BLaER1 (cell line): ENCODE results near the gene SLC8A1.
"Not testable (repeated sequence)": the region's sequence is repeated elsewhere in the genome, so short reads cannot be mapped to it uniquely, and the experiment has no call there.

Source experiments
- H3K27ac ChIP-seq: shearing (Covaris generic); formaldehyde crosslinking; 2 replicates; pipeline ENCODE4 v1.8.1; 2022
- H3K27me3 ChIP-seq: shearing (Covaris generic); formaldehyde crosslinking; 2 replicates; pipeline ENCODE4 v1.8.1; 2022
- H3K36me3 ChIP-seq: shearing (Covaris generic); formaldehyde crosslinking; 2 replicates; pipeline ENCODE4 v1.8.1; 2022
- H3K4me1 ChIP-seq: shearing (Covaris generic); formaldehyde crosslinking; 2 replicates; pipeline ENCODE4 v1.8.1; 2022
- H3K4me2 ChIP-seq: shearing (Covaris generic); formaldehyde crosslinking; 2 replicates; pipeline ENCODE4 v1.8.1; 2022
- H3K4me3 ChIP-seq: shearing (Covaris generic); formaldehyde crosslinking; 2 replicates; pipeline ENCODE4 v1.8.1; 2022
- H3K9ac ChIP-seq: shearing (Covaris generic); formaldehyde crosslinking; 2 replicates; pipeline ENCODE4 v1.8.1; 2022
- H3K9me3 ChIP-seq: shearing (Covaris generic); formaldehyde crosslinking; 2 replicates; pipeline ENCODE4 v1.8.1; 2022
- H4K20me1 ChIP-seq: shearing (Covaris generic); formaldehyde crosslinking; 2 replicates; pipeline ENCODE4 v1.8.1; 2022
- Cebpa-rat ChIP-seq: shearing (Covaris generic); IDR thresholded peaks from 2 replicates; pipeline ENCODE4 v1.8.1; 2022

Gene SLC8A1

GRCh38 chr2:40085786-40086185 lies 366.1 kb downstream of the SLC8A1 start:
- no peak overlapping the region for H3K4me2 ChIP-seq
- no peak overlapping the region for H3K27ac ChIP-seq
- 0 out of 2 replicates have a peak, but pooled peaks cover 5% of the 10 kb centered on the region for H3K9me3 ChIP-seq
- no peak for TF ChIP-seq Cebpa-rat
- no peaks in the 10 kb centered on the region for H3K27me3 ChIP-seq
- H3K4me3 ChIP-seq = no peak overlapping the region
- H3K36me3 ChIP-seq = no peaks in the 10 kb centered on the region
- H4K20me1 ChIP-seq = no peaks in the 10 kb centered on the region
- H3K4me1 ChIP-seq = no peaks in the 10 kb centered on the region
- H3K9ac ChIP-seq = no peak overlapping the region

- not testable (repeated sequence) for H3K36me3 ChIP-seq, H3K4me2 ChIP-seq, H3K4me3 ChIP-seq, H3K9ac ChIP-seq, H3K27me3 ChIP-seq, H4K20me1 ChIP-seq, H3K27ac ChIP-seq, H3K4me1 ChIP-seq
- H3K9me3 ChIP-seq = peaks cover 20% of the 10 kb centered on the region
Measured at GRCh38 chr2:40073336-40073735, 378.6 kb downstream of the SLC8A1 start.

- H4K20me1 ChIP-seq = no peaks in the 10 kb centered on the region
- no peak overlapping the region for H3K4me2 ChIP-seq
- TF ChIP-seq Cebpa-rat = no peak
- no peak overlapping the region for H3K27ac ChIP-seq
- H3K36me3 ChIP-seq = no peaks in the 10 kb centered on the region
- H3K27me3 ChIP-seq = no peaks in the 10 kb centered on the region
- H3K4me3 ChIP-seq = no peak overlapping the region
- H3K4me1 ChIP-seq = peaks cover 3% of the 10 kb centered on the region
- peaks cover 20% of the 10 kb centered on the region for H3K9me3 ChIP-seq
- H3K9ac ChIP-seq = no peak overlapping the region
Measured at GRCh38 chr2:40072442-40073232, 379.3 kb downstream of the SLC8A1 start.

DNA sequence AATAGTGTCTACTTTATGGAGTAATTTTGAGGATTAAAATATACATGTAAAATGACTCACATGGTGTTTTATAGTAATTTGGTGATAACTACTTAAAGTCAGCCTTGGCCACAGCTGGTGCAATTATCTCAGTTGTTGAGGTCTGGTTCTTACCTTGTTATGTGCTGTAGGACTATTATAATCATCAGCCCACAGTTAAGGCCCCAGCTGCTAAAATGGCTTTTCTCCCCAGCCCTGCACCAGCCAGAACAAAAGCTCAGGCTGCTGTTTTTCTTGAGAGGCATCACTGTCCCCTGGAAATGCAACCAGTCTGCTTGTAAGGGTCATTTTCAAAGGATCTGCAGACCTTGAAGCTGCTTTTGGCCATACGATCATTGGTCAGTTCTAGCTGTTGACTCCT lies 389.5 kb downstream of the SLC8A1 start:
- no peak overlapping the region for H3K4me2 ChIP-seq
- H3K9me3 ChIP-seq = peaks cover 25% of the 10 kb centered on the region
- H3K4me1 ChIP-seq = peaks cover 11% of the 10 kb centered on the region
- H3K4me3 ChIP-seq = no peak overlapping the region
- no peaks in the 10 kb centered on the region for H4K20me1 ChIP-seq
- no peak for TF ChIP-seq Cebpa-rat
- H3K27ac ChIP-seq = no peak overlapping the region
- H3K27me3 ChIP-seq = no peaks in the 10 kb centered on the region
- H3K9ac ChIP-seq = no peak overlapping the region
- H3K36me3 ChIP-seq = no peaks in the 10 kb centered on the region

- no peaks in the 10 kb centered on the region for H3K36me3 ChIP-seq
- H4K20me1 ChIP-seq = no peaks in the 10 kb centered on the region
- no peaks in the 10 kb centered on the region for H3K4me1 ChIP-seq
- no peaks in the 10 kb centered on the region for H3K27me3 ChIP-seq
- no peak overlapping the region for H3K9ac ChIP-seq
- TF ChIP-seq Cebpa-rat = no peak
- no peak overlapping the region for H3K27ac ChIP-seq
- no peak overlapping the region for H3K4me2 ChIP-seq
- H3K4me3 ChIP-seq = no peak overlapping the region
- no peaks in the 10 kb centered on the region for H3K9me3 ChIP-seq
Measured at GRCh38 chr2:40049781-40050180, 402.1 kb downstream of the SLC8A1 start.

DNA sequence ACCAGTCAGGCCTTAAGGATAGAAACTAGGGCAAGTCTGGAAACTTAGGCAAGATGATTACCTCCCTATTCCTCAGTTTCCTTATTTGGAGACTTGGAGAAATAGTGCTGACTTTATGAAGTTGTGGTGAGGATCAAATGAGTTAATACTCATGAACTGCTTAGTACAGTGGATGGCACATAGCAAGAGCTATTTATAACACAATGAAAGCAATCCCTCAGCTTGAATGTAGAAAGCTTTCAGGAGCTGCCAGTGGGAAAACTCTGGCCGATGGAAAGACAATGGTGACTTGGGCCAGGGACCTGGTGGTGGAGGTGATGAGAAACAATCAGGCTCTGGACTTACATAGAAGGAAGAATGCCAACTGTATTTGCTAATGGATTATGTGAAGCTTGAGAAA lies 403.4 kb downstream of the SLC8A1 start:
- Histone ChIP-seq H3K36me3 (no peaks in the 10 kb centered on the region), H3K27ac (no peak overlapping the region), H3K9me3 (no peaks in the 10 kb centered on the region), H3K9ac (no peak overlapping the region), H3K27me3 (no peaks in the 10 kb centered on the region), H3K4me2 (no peak overlapping the region), H3K4me3 (no peak overlapping the region), H3K4me1 (peaks cover 2% of the 10 kb centered on the region), H4K20me1 (no peaks in the 10 kb centered on the region)
- TF ChIP-seq Cebpa-rat = no peak

GRCh38 chr2:40047406-40047805 lies 404.5 kb downstream of the SLC8A1 start:
- Histone ChIP-seq H3K4me3 (no peak overlapping the region), H3K4me1 (peaks cover 13% of the 10 kb centered on the region), H3K9me3 (no peaks in the 10 kb centered on the region), H3K9ac (no peak overlapping the region), H3K36me3 (no peaks in the 10 kb centered on the region), H3K27me3 (no peaks in the 10 kb centered on the region), H3K27ac (no peak overlapping the region), H4K20me1 (no peaks in the 10 kb centered on the region), H3K4me2 (no peak overlapping the region)
- no peak for TF ChIP-seq Cebpa-rat
